Activated CD8-positive, alpha-beta T cell treated with anti-CD3 and anti-CD28 coated beads for 36 hours (primary cell): ENCODE measurements around the gene RPL29. TPM values are rescaled to one million over a fixed set of nuclear protein-coding genes. Genes with fewer than 3 reads are reported as not detected.

ENCODE experiments used
- ATAC-seq: fragments of 200-7000 bp; cut with Tn5 transposase; one replicate; pipeline ENCODE4 v1.10.0; 2021; ENCODE audit warnings: mild to moderate bottlenecking, moderate library complexity
- CTCF ChIA-PET: fragments of 350-600 bp; sonication (Branson Sonifier 250); formaldehyde crosslinking; loops from one replicate; lab custom pipeline; 2021; ENCODE audit warnings: antibody characterized with exemption; lab: Charles Lee
- POLR2A ChIA-PET: fragments of 350-600 bp; sonication (Branson Sonifier 250); formaldehyde crosslinking; loops from one replicate; lab custom pipeline; 2021; ENCODE audit warnings: antibody characterized with exemption; lab: Charles Lee
- DNase-seq: peaks from one replicate; pipeline ENCODE4 v3.0.0-alpha.2; 2020
- H3K27ac Mint-ChIP-seq: one replicate; pipeline ENCODE4 v1.8.0; 2021; ENCODE audit warnings: mild to moderate bottlenecking, mixed read lengths
- H3K27me3 Mint-ChIP-seq: one replicate; pipeline ENCODE4 v1.8.0; 2021; ENCODE audit warnings: mixed read lengths
- H3K36me3 Mint-ChIP-seq: one replicate; pipeline ENCODE4 v1.8.0; 2021; ENCODE audit warnings: low read depth, mixed read lengths
- H3K4me1 Mint-ChIP-seq: one replicate; pipeline ENCODE4 v1.8.0; 2021; ENCODE audit warnings: low read depth, mixed read lengths
- H3K4me3 Mint-ChIP-seq: one replicate; pipeline ENCODE4 v1.8.0; 2021; ENCODE audit warnings: mild to moderate bottlenecking, moderate library complexity, mixed read lengths
- H3K9me3 Mint-ChIP-seq: one replicate; pipeline ENCODE4 v1.8.0; 2021; ENCODE audit warnings: mixed read lengths
- CTCF ChIP-seq: fragments of 200-600 bp; IDR thresholded peaks from one replicate; pipeline ENCODE4 v1.8.0; 2022; ENCODE audit warnings: antibody characterized with exemption, mild to moderate bottlenecking
- intact Hi-C: fragments of 100-400 bp; cut with micrococcal nuclease; formaldehyde crosslinking; loops from one replicate; pipeline ENCODE4 v1.10.0; 2022
- total RNA-seq, 2 experiments: library from RNA; stranded (reverse); gene quantifications; one replicate each; pipeline ENCODE4 v1.2.3, GENCODE V29; 2021

Gene RPL29
- total RNA-seq, 2 experiments from 2014 or later = 2,039 to 2,045 TPM

GRCh38 chr3:51945031-51945840, 50.5 kb downstream of the RPL29 start:
- H3K4me3 Mint-ChIP-seq = no peak overlapping the region
- intact Hi-C loops = no loop called here
- POLR2A ChIA-PET = interaction anchor here (0.9 to 1.9 kb wide), 3 partner anchors 17 to 38 kb away, joined by 3 to 6 read pairs (median 4); partner anchors contain the start of gene ABHD14B
- peaks cover 6% of the 10 kb centered on the region for H3K36me3 Mint-ChIP-seq
- no peak overlapping the region for H3K27ac Mint-ChIP-seq
- DNase-seq = no peak
- CTCF ChIA-PET = interaction anchor here (1.2 kb wide), 1 partner anchor 28 kb away, joined by 3 read pairs; the partner anchor contains the start of gene ABHD14B
- H3K9me3 Mint-ChIP-seq = no peaks in the 10 kb centered on the region
- TF ChIP-seq CTCF = no peak
- ATAC-seq = no peak
- no peaks in the 10 kb centered on the region for H3K27me3 Mint-ChIP-seq
- H3K4me1 Mint-ChIP-seq = peaks cover 15% of the 10 kb centered on the region

GRCh38 chr3:51944451-51945021, 51.2 kb downstream of the RPL29 start:
- ChIA-PET POLR2A (interaction anchor here (1.3 kb wide), 1 partner anchor 38 kb away, joined by 3 read pairs; no protein-coding TSS in a partner anchor), CTCF (interaction anchor here (1.2 kb wide), 1 partner anchor 29 kb away, joined by 3 read pairs; the partner anchor contains the start of gene ABHD14B)
- intact Hi-C loops = loop anchor here (5.0 kb wide), 1 partner anchor 38 kb away; the partner anchor contains the start of gene ACY1
- Mint-ChIP-seq H3K4me3 (no peak overlapping the region), H3K27me3 (no peaks in the 10 kb centered on the region), H3K36me3 (peaks cover 7% of the 10 kb centered on the region), H3K9me3 (no peaks in the 10 kb centered on the region), H3K27ac (no peak overlapping the region), H3K4me1 (peaks cover 20% of the 10 kb centered on the region)
- DNase-seq (no peak), ATAC-seq (no peak)
- TF ChIP-seq CTCF = no peak

Other genes starting within 250 kb of the RPL29 start
- gene IQCF6, start 216.7 kb downstream of the RPL29 start, total RNA-seq = not detected
- not detected for gene IQCF2, start 134.3 kb downstream of the RPL29 start, total RNA-seq
- not detected for gene IQCF5, start 120.3 kb downstream of the RPL29 start, total RNA-seq
- not detected for gene IQCF1, start 92.5 kb downstream of the RPL29 start, total RNA-seq
- 10 to 100 TPM; 40.0 to 40.7 TPM for gene RRP9, start 54.0 kb downstream of the RPL29 start, total RNA-seq
- 10 to 100 TPM; 11.5 to 12.7 TPM for gene PARP3, start 53.5 kb downstream of the RPL29 start, total RNA-seq
- gene GPR62, start 40.5 kb downstream of the RPL29 start, total RNA-seq = not detected
- 1 to 10 TPM; 8.4 to 9.6 TPM for gene PCBP4, start 28.4 kb downstream of the RPL29 start, total RNA-seq
- 10 to 100 TPM; 70.7 to 73.6 TPM for gene ABHD14B, start 21.8 kb downstream of the RPL29 start, total RNA-seq
- gene ABHD14A, start 20.8 kb downstream of the RPL29 start, total RNA-seq = 1 to 10 TPM; 8.9 to 9.5 TPM
- 10 to 100 TPM; 61.8 to 64.5 TPM for gene ACY1, start 12.4 kb downstream of the RPL29 start, total RNA-seq
- gene DUSP7, start 60.7 kb upstream of the RPL29 start, total RNA-seq = 10 to 100 TPM; 19.6 to 21.6 TPM
- 10 to 100 TPM; 21.2 to 23.5 TPM for gene POC1A, start 158.5 kb upstream of the RPL29 start, total RNA-seq
- gene ALAS1, start 202.3 kb upstream of the RPL29 start, total RNA-seq = 10 to 100 TPM; 54.3 to 54.6 TPM
- gene TLR9, start 229.8 kb upstream of the RPL29 start, total RNA-seq = 1 to 10 TPM; 2.0 TPM
- 100 to 1,000 TPM; 137 TPM for gene TWF2, start 243.3 kb upstream of the RPL29 start, total RNA-seq
- gene PPM1M, start 249.9 kb upstream of the RPL29 start, total RNA-seq = 100 to 1,000 TPM in 1 of 2 experiments, 10 to 100 TPM in 1; 94.3 to 100 TPM